GM12878 (cell line): ENCODE measurements around the gene KPNA1. TPM values are rescaled to one million over a fixed set of nuclear protein-coding genes. Genes with fewer than 3 reads are reported as not detected.

Experiments used
- ATF7 ChIP-seq: fragments of 450-650 bp; IDR thresholded peaks from 2 replicates; pipeline ENCODE4 v1.6.1; 2016; ENCODE audit warnings: low read depth, mild to moderate bottlenecking
- BMI1 ChIP-seq: fragments of 450-650 bp; IDR thresholded peaks from 2 replicates; pipeline ENCODE4 v1.6.1; 2016; ENCODE audit warnings: mild to moderate bottlenecking, moderate library complexity, borderline replicate concordance
- ESRRA ChIP-seq: IDR thresholded peaks from 2 replicates; pipeline ENCODE4 v1.6.1; 2012; ENCODE audit warnings: mild to moderate bottlenecking, low read length, improper control_type of control experiment
- KAT2A ChIP-seq: conservative IDR thresholded peaks from 2 replicates; pipeline ENCODE4 v1.6.1; 2011; ENCODE audit warnings: low read depth, low read length; ENCODE audit not compliant: control insufficient read depth
- MXI1 ChIP-seq: fragments of 150-350 bp; IDR thresholded peaks from 2 replicates; pipeline ENCODE4 v1.6.1; 2011; ENCODE audit warnings: low read depth, mild to moderate bottlenecking, inconsistent platforms, low read length, improper control_type of control experiment
- NR2C1 ChIP-seq: fragments of 450-650 bp; IDR thresholded peaks from 2 replicates; pipeline ENCODE4 v1.6.1; 2017; ENCODE audit warnings: antibody characterized with exemption, mild to moderate bottlenecking, moderate library complexity
- POLR2AphosphoS5 ChIP-seq: IDR thresholded peaks from 2 replicates; pipeline ENCODE4 v1.6.1; 2011; ENCODE audit warnings: mild to moderate bottlenecking, low read length, inconsistent platforms
- POU2F2 ChIP-seq: IDR thresholded peaks from 3 replicates; pipeline ENCODE4 v1.6.1; 2011; ENCODE audit warnings: low read depth, mild to moderate bottlenecking, low read length, borderline replicate concordance
- RAD21 ChIP-seq: IDR thresholded peaks from 2 replicates; pipeline ENCODE4 v1.6.1; 2011; ENCODE audit warnings: mild to moderate bottlenecking, low read depth, low read length, moderate library complexity; ENCODE audit not compliant: insufficient read depth
- SIX5 ChIP-seq: IDR thresholded peaks from 2 replicates; pipeline ENCODE4 v1.6.1; 2011; ENCODE audit warnings: mild to moderate bottlenecking, low read depth, low read length, moderate library complexity; ENCODE audit not compliant: severe bottlenecking
- SMAD1 ChIP-seq: fragments of 450-650 bp; IDR thresholded peaks from 2 replicates; pipeline ENCODE4 v1.6.1; 2018; ENCODE audit warnings: mild to moderate bottlenecking, low read depth; ENCODE audit not compliant: partially characterized antibody
- TCF7 ChIP-seq: IDR thresholded peaks from 2 replicates; pipeline ENCODE4 v1.6.1; 2014; ENCODE audit warnings: antibody characterized with exemption, borderline replicate concordance
- ZNF274 ChIP-seq: IDR thresholded peaks from one replicate; pipeline ENCODE4 v1.8.0; 2011; ENCODE audit not compliant: insufficient read length, insufficient read depth
- polyA plus RNA-seq, 11 experiments: library from polyadenylated mRNA; depleted of rRNA in 4 of 11; unstranded in 6 of 11; stranded (reverse) in 5 of 11; fragments of >200 nt; fragmentation: Nextera tagmentation in 4 of 11; fragmentation: Illumina TruSeq in 1 of 11; extraction: Ambion mirVana in 4 of 11; extraction: Trizol in 1 of 11; gene quantifications; 1 replicate in 1 of 11; 2 replicates in 10 of 11; pipeline versions ENCODE4 v1.2.1 to v1.2.3, GENCODE V29; 2011 to 2016; ENCODE audit warnings: inconsistent platforms in 2 of 11, missing spikeins in 2 of 11, low read depth in 1 of 11
- total RNA-seq, 4 experiments: library from RNA; depleted of rRNA in 3 of 4; stranded (reverse); fragments of >200 nt in 3 of 4; fragmentation: Illumina TruSeq in 1 of 4; extraction: Trizol in 1 of 4; gene quantifications; 2 replicates each; pipeline versions ENCODE4 v1.2.1 to v1.2.3, GENCODE V29; 2013 to 2021
- TF ChIP-seq, protein P1 (sequence below): fragments of 450-650 bp; IDR thresholded peaks from 2 replicates; pipeline ENCODE4 v1.6.1; 2016; ENCODE audit warnings: mild to moderate bottlenecking
- TF ChIP-seq, protein P2 (sequence below): fragments of 450-650 bp; IDR thresholded peaks from 2 replicates; pipeline ENCODE4 v1.6.1; 2018; ENCODE audit warnings: borderline replicate concordance, mild to moderate bottlenecking; ENCODE audit not compliant: partially characterized antibody
- TF ChIP-seq, protein P3 (sequence below): IDR thresholded peaks from 2 replicates; pipeline ENCODE4 v1.6.1; 2012; ENCODE audit warnings: improper control_type of control experiment, low read depth, low read length; ENCODE audit not compliant: insufficient replicate concordance
- TF ChIP-seq, protein P4 (sequence below): IDR thresholded peaks from 2 replicates; pipeline ENCODE4 v1.6.1; 2012; ENCODE audit warnings: low read depth, low read length, improper control_type of control experiment
- TF ChIP-seq, protein P5 (sequence below): fragments of 450-650 bp; conservative IDR thresholded peaks from 2 replicates; pipeline ENCODE4 v1.6.1; 2017; ENCODE audit warnings: mild to moderate bottlenecking, moderate library complexity

KPNA1 gene
- total and polyA plus RNA-seq, 10 of the 15 experiments (the other 5 are each of a cell fraction or from before 2014, with no cell fraction given): 8.5 to 52.7 (median 41.0) TPM

DNA sequence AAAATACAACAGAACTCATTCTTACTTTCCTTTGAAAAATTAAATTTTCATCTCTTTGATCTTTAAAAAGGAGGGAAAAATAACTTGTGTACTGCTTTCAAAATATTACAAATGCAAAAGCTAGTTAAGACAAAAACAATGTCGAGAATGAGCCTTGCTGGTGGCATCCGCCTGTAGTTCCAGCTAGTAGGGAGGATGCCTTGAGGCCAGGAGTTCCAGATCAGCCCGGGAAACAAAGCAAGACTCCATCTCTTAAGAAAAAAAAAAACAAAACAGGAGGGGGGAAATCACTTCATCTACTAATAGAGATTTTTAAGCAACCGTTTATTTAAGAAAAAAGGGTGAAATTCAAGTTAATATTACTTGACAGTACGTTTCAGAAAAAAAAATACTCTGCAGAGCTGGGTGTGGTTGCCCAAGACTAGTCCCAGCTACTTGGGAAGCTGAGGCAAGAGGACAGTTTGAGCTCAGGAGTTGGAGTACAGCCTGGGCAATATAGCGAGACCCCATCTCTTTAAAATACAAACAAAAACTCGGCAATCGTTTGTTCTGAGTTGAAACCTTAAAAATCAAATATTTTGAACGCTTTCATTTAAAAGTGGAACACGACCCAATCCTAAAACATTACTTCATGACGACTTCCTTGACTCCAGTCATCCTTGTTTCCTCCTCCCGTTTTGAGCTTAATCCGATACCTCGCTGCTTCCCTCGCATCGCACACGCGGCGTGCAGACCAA is 1.2 kb downstream of the KPNA1 start (continued):
- no peak for TF ChIP-seq ESRRA
- no peak for TF ChIP-seq BMI1
- no peak for TF ChIP-seq TCF7
- no peak for TF ChIP-seq NR2C1
- TF ChIP-seq, protein P1, sequence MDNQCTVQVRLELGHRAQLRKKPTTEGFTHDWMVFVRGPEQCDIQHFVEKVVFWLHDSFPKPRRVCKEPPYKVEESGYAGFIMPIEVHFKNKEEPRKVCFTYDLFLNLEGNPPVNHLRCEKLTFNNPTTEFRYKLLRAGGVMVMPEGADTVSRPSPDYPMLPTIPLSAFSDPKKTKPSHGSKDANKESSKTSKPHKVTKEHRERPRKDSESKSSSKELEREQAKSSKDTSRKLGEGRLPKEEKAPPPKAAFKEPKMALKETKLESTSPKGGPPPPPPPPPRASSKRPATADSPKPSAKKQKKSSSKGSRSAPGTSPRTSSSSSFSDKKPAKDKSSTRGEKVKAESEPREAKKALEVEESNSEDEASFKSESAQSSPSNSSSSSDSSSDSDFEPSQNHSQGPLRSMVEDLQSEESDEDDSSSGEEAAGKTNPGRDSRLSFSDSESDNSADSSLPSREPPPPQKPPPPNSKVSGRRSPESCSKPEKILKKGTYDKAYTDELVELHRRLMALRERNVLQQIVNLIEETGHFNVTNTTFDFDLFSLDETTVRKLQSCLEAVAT: peak; percentile 76; the same call in 1 of the 2 replicates
- TF ChIP-seq, protein P2, sequence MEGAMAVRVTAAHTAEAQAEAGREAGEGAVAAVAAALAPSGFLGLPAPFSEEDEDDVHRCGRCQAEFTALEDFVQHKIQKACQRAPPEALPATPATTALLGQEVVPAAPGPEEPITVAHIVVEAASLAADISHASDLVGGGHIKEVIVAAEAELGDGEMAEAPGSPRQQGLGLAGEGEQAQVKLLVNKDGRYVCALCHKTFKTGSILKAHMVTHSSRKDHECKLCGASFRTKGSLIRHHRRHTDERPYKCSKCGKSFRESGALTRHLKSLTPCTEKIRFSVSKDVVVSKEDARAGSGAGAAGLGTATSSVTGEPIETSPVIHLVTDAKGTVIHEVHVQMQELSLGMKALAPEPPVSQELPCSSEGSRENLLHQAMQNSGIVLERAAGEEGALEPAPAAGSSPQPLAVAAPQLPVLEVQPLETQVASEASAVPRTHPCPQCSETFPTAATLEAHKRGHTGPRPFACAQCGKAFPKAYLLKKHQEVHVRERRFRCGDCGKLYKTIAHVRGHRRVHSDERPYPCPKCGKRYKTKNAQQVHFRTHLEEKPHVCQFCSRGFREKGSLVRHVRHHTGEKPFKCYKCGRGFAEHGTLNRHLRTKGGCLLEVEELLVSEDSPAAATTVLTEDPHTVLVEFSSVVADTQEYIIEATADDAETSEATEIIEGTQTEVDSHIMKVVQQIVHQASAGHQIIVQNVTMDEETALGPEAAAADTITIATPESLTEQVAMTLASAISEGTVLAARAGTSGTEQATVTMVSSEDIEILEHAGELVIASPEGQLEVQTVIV: no peak
- TF ChIP-seq MXI1: peak; percentile 93
- TF ChIP-seq, protein P3, sequence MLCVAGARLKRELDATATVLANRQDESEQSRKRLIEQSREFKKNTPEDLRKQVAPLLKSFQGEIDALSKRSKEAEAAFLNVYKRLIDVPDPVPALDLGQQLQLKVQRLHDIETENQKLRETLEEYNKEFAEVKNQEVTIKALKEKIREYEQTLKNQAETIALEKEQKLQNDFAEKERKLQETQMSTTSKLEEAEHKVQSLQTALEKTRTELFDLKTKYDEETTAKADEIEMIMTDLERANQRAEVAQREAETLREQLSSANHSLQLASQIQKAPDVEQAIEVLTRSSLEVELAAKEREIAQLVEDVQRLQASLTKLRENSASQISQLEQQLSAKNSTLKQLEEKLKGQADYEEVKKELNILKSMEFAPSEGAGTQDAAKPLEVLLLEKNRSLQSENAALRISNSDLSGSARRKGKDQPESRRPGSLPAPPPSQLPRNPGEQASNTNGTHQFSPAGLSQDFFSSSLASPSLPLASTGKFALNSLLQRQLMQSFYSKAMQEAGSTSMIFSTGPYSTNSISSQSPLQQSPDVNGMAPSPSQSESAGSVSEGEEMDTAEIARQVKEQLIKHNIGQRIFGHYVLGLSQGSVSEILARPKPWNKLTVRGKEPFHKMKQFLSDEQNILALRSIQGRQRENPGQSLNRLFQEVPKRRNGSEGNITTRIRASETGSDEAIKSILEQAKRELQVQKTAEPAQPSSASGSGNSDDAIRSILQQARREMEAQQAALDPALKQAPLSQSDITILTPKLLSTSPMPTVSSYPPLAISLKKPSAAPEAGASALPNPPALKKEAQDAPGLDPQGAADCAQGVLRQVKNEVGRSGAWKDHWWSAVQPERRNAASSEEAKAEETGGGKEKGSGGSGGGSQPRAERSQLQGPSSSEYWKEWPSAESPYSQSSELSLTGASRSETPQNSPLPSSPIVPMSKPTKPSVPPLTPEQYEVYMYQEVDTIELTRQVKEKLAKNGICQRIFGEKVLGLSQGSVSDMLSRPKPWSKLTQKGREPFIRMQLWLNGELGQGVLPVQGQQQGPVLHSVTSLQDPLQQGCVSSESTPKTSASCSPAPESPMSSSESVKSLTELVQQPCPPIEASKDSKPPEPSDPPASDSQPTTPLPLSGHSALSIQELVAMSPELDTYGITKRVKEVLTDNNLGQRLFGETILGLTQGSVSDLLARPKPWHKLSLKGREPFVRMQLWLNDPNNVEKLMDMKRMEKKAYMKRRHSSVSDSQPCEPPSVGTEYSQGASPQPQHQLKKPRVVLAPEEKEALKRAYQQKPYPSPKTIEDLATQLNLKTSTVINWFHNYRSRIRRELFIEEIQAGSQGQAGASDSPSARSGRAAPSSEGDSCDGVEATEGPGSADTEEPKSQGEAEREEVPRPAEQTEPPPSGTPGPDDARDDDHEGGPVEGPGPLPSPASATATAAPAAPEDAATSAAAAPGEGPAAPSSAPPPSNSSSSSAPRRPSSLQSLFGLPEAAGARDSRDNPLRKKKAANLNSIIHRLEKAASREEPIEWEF: no peak
- peak; percentile 58 for TF ChIP-seq ATF7
- peak; percentile 44; the same call in 1 of the 2 replicates for TF ChIP-seq POLR2AphosphoS5
- no peak for TF ChIP-seq POU2F2
- TF ChIP-seq SMAD1: no peak
- TF ChIP-seq, protein P4, sequence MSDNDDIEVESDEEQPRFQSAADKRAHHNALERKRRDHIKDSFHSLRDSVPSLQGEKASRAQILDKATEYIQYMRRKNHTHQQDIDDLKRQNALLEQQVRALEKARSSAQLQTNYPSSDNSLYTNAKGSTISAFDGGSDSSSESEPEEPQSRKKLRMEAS: peak; percentile 44; the same call in 1 of the 2 replicates
- TF ChIP-seq ZNF274: no peak
- TF ChIP-seq RAD21: no peak
- TF ChIP-seq, protein P5, sequence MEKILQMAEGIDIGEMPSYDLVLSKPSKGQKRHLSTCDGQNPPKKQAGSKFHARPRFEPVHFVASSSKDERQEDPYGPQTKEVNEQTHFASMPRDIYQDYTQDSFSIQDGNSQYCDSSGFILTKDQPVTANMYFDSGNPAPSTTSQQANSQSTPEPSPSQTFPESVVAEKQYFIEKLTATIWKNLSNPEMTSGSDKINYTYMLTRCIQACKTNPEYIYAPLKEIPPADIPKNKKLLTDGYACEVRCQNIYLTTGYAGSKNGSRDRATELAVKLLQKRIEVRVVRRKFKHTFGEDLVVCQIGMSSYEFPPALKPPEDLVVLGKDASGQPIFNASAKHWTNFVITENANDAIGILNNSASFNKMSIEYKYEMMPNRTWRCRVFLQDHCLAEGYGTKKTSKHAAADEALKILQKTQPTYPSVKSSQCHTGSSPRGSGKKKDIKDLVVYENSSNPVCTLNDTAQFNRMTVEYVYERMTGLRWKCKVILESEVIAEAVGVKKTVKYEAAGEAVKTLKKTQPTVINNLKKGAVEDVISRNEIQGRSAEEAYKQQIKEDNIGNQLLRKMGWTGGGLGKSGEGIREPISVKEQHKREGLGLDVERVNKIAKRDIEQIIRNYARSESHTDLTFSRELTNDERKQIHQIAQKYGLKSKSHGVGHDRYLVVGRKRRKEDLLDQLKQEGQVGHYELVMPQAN: 0 out of 2 replicates have a peak, but pooled peaks have one; percentile 82
- TF ChIP-seq SIX5: no peak
- no peak for TF ChIP-seq KAT2A
